Esophagus (tissue), 2 donors: ENCODE results near the gene PREPL. TPM values are rescaled to one million over a fixed set of nuclear protein-coding genes. Genes with fewer than 3 reads are reported as not detected.

Experiments used
- H3K27ac ChIP-seq, 2 donors: one replicate each; pipeline ENCODE4 v1.5.1; 2013; ENCODE audit warnings: low read depth in 2 of 2, mild to moderate bottlenecking in 2 of 2, inconsistent platforms in 1 of 2, low read length in 1 of 2, moderate library complexity in 1 of 2
- H3K27me3 ChIP-seq, 2 donors: one replicate each; pipeline ENCODE4 v1.6.1; 2013; ENCODE audit warnings: low read length in 2 of 2, control low read depth in 1 of 2, mild to moderate bottlenecking in 1 of 2; ENCODE audit not compliant: insufficient read depth in 2 of 2, control insufficient read depth in 1 of 2
- H3K36me3 ChIP-seq, 2 donors: one replicate each; pipeline ENCODE4 v1.6.1; 2013; ENCODE audit warnings: low read length in 1 of 2; ENCODE audit not compliant: control insufficient read depth in 2 of 2, insufficient read depth in 2 of 2
- H3K4me1 ChIP-seq, 2 donors: one replicate each; pipeline ENCODE4 v1.6.1; 2013; ENCODE audit warnings: low read length in 1 of 2; ENCODE audit not compliant: control insufficient read depth in 2 of 2, insufficient read depth in 2 of 2
- H3K4me3 ChIP-seq, 2 donors: one replicate each; pipeline ENCODE4 v1.5.1; 2013; ENCODE audit warnings: low read length in 2 of 2, mild to moderate bottlenecking in 2 of 2, low read depth in 1 of 2, moderate library complexity in 1 of 2
- H3K9me3 ChIP-seq, 2 donors: one replicate each; pipeline ENCODE4 v1.6.1; 2013; ENCODE audit warnings: mild to moderate bottlenecking in 2 of 2, low read depth in 1 of 2, low read length in 1 of 2, moderate library complexity in 1 of 2; ENCODE audit not compliant: control insufficient read depth in 2 of 2, insufficient read depth in 1 of 2
- WGBS, 2 donors: extraction: QIAGEN DNeasy Blood & Tissue Kit; methylation state at CpG; one replicate each; pipeline ENCODE4 v1.1.7; 2013; 5-methylcytosine and 5-hydroxymethylcytosine counted together
- polyA plus RNA-seq, 2 donors: library from polyadenylated mRNA; stranded (reverse); fragments of 200-250 nt; gene quantifications; one replicate each; pipeline ENCODE4 v1.2.3, GENCODE V29; 2013
- donor health status: healthy with polysubstance abuse.
- donor health status: Bipolar disorder and iron deficiency.

PREPL gene
- polyA plus RNA-seq, 2 donors: 4.2 to 8.4 TPM

GRCh38 chr2:44271296-44271695 is 90.0 kb downstream of the PREPL start:
- Histone ChIP-seq H3K4me1 (no peaks in the 10 kb centered on the region), H3K27me3 (peaks cover 0 to 2% of the 10 kb centered on the region in 2 donors), H3K9me3 (no peaks in the 10 kb centered on the region), H3K27ac (no peak overlapping the region), H3K4me3 (no peak overlapping the region), H3K36me3 (no peaks in the 10 kb centered on the region)
- 95 to 96% methylated on average over 7 of the region's 7 CpGs for WGBS, 2 donors

GRCh38 chr2:44269831-44270230 is 91.5 kb downstream of the PREPL start:
- Histone ChIP-seq H3K4me1 (no peaks in the 10 kb centered on the region), H3K4me3 (no peak overlapping the region), H3K36me3 (no peaks in the 10 kb centered on the region), H3K9me3 (no peaks in the 10 kb centered on the region), H3K27ac (no peak overlapping the region), H3K27me3 (peaks cover 0 to 2% of the 10 kb centered on the region in 2 donors)
- WGBS, 2 donors: 59 to 62% methylated on average over 1 of the region's 1 CpG

- Histone ChIP-seq H3K4me3 (no peak overlapping the region), H3K27ac (peak overlapping the region in 1 of 2 donors; percentile 56), H3K36me3 (no peaks in the 10 kb centered on the region), H3K27me3 (peaks cover 0 to 2% of the 10 kb centered on the region in 2 donors), H3K9me3 (no peaks in the 10 kb centered on the region), H3K4me1 (no peaks in the 10 kb centered on the region)
- 73 to 76% methylated on average over 7 of the region's 7 CpGs for WGBS, 2 donors
These were observed 93.3 kb downstream of the PREPL start for GRCh38 chr2:44267796-44268648.

Other genes with a start within 250 kb of the PREPL start
- gene PPM1B, start 192.6 kb downstream of the PREPL start, polyA plus RNA-seq: 10 to 100 TPM; 16.9 to 17.6 TPM
- gene SLC3A1, start 86.0 kb downstream of the PREPL start, polyA plus RNA-seq: under 1 TPM; 0.05 to 0.06 TPM
- gene CAMKMT, start 453 bp upstream of the PREPL start, polyA plus RNA-seq: 1 to 10 TPM; 5.2 to 5.6 TPM